T-cell (primary cell): ENCODE measurements around the gene CNTN6. TPM values are rescaled to one million over a fixed set of nuclear protein-coding genes. Genes with fewer than 3 reads are reported as not detected.

Experiments
- ATAC-seq, 4 experiments: fragments of 200-7000 bp in 3 of 4; fragments of 150-1000 bp in 1 of 4; cut with Tn5 transposase; replicated peaks in 1 of 4; 1 replicate in 3 of 4; 2 replicates in 1 of 4; pipeline ENCODE4 v1.10.0; 2021; ENCODE audit warnings: moderate library complexity in 3 of 4, mild to moderate bottlenecking in 2 of 4, moderate number of reproducible peaks in 1 of 4
- CTCF ChIA-PET, 2 donors: fragments of 300-600 bp; sonication (Branson Sonifier 250); formaldehyde crosslinking; loops; one replicate each; lab custom pipeline; 2022; ENCODE audit warnings: antibody characterized with exemption in 2 of 2; lab: Charles Lee
- POLR2A ChIA-PET, 2 donors: fragments of 300-600 bp; sonication (Branson Sonifier 250); formaldehyde crosslinking; loops; one replicate each; lab custom pipeline; 2022; ENCODE audit warnings: antibody characterized with exemption in 2 of 2; lab: Charles Lee
- DNase-seq, 35 experiments: peaks; one replicate each; pipeline versions ENCODE4 v3.0.0 to v3.0.0-alpha.2; 2013 to 2023
- H3K27ac ChIP-seq: one replicate; pipeline ENCODE4 v1.5.1; 2013; ENCODE audit warnings: low read length
- H3K27me3 ChIP-seq, 2 experiments: replicated peaks in 1 of 2; 1 replicate in 1 of 2; 2 replicates in 1 of 2; pipeline versions ENCODE4 v1.6.1 to v1.7.0; 2013; ENCODE audit warnings: low read length in 1 of 2, mixed read lengths in 1 of 2; ENCODE audit not compliant: control insufficient read depth in 2 of 2, insufficient read depth in 2 of 2; ENCODE audit errors: extremely low read depth in 1 of 2
- H3K36me3 ChIP-seq, 2 donors: 1 replicate in 1 of 2; 2 replicates in 1 of 2; pipeline versions ENCODE4 v1.6.1 to v1.7.0; 2013; ENCODE audit warnings: low read length in 1 of 2; ENCODE audit not compliant: control insufficient read depth in 2 of 2, insufficient read depth in 1 of 2; ENCODE audit errors: extremely low read depth in 1 of 2
- H3K4me1 ChIP-seq, 2 experiments: 1 replicate in 1 of 2; 2 replicates in 1 of 2; pipeline versions ENCODE4 v1.6.1 to v1.7.0; 2013; ENCODE audit warnings: low read length in 2 of 2, mixed read lengths in 1 of 2; ENCODE audit not compliant: insufficient read depth in 2 of 2, control insufficient read depth in 1 of 2; ENCODE audit errors: extremely low read depth in 1 of 2
- H3K4me3 ChIP-seq, 2 donors: 1 replicate in 1 of 2; 2 replicates in 1 of 2; pipeline versions ENCODE4 v1.5.1 to v1.7.0; 2013; ENCODE audit warnings: mild to moderate bottlenecking in 2 of 2, low read length in 1 of 2, moderate library complexity in 1 of 2; ENCODE audit not compliant: control insufficient read depth in 1 of 2; ENCODE audit errors: extremely low read depth in 1 of 2
- H3K9me3 ChIP-seq: 2 replicates; pipeline ENCODE4 v1.7.0; 2013
- H3K27ac Mint-ChIP-seq, 2 donors: one replicate each; pipeline ENCODE4 v1.8.0; 2020 to 2021; ENCODE audit warnings: mild to moderate bottlenecking in 2 of 2, mixed read lengths in 2 of 2
- H3K27me3 Mint-ChIP-seq, 2 donors: one replicate each; pipeline ENCODE4 v1.8.0; 2021 to 2022; ENCODE audit warnings: mixed read lengths in 2 of 2
- H3K36me3 Mint-ChIP-seq: one replicate; pipeline ENCODE4 v1.8.0; 2021; ENCODE audit warnings: mixed read lengths
- H3K4me1 Mint-ChIP-seq, 3 donors: one replicate each; pipeline ENCODE4 v1.8.0; 2020 to 2022; ENCODE audit warnings: mixed read lengths in 3 of 3, mild to moderate bottlenecking in 1 of 3
- H3K4me3 Mint-ChIP-seq, 3 donors: one replicate each; pipeline ENCODE4 v1.8.0; 2020 to 2022; ENCODE audit warnings: mild to moderate bottlenecking in 3 of 3, mixed read lengths in 3 of 3, moderate library complexity in 3 of 3
- H3K9me3 Mint-ChIP-seq, 3 donors: one replicate each; pipeline ENCODE4 v1.8.0; 2020 to 2022; ENCODE audit warnings: mixed read lengths in 3 of 3
- WGBS: methylation state at CpG from one replicate; pipeline ENCODE4 v1.1.5; 2013; ENCODE audit warnings: missing lambda C conversion rate; ENCODE audit not compliant: insufficient coverage; 5-methylcytosine and 5-hydroxymethylcytosine counted together
- total RNA-seq, 35 experiments: library from RNA in 6 of 35; stranded (reverse) in 6 of 35; fragments of 120-200 nt in 1 of 35; gene quantifications; one replicate each; pipeline versions ENCODE4 v1.2.1 to v1.2.4 and lab custom pipeline; 2013 to 2026

CNTN6 gene
- total RNA-seq, 5 donors from 2014 or later (not counting 1 experiment from before 2014, with no cell fraction given) = not detected

GRCh38 chr3:1421577-1421976 is 328.8 kb downstream of the CNTN6 start:
- no peaks in the 10 kb centered on the region for H3K36me3 Mint-ChIP-seq
- no peak overlapping the region for H3K27ac Mint-ChIP-seq
- H3K4me1 Mint-ChIP-seq = no peaks in the 10 kb centered on the region
- no peak overlapping the region for H3K4me3 Mint-ChIP-seq
- peaks cover 9 to 18% (median 17%) of the 10 kb centered on the region in 3 donors for H3K9me3 Mint-ChIP-seq
- H3K4me1 ChIP-seq = no peaks in the 10 kb centered on the region
- H3K4me3 ChIP-seq = no peak overlapping the region
- no peak overlapping the region for H3K27ac ChIP-seq
- WGBS = 61% methylated on average over 3 of the region's 3 CpGs
- POLR2A ChIA-PET = no interaction called here
- H3K36me3 ChIP-seq = no peaks in the 10 kb centered on the region
- H3K27me3 Mint-ChIP-seq = no peaks in the 10 kb centered on the region
- CTCF ChIA-PET = no interaction called here
- no peaks in the 10 kb centered on the region for H3K27me3 ChIP-seq
- ATAC-seq (no peak), DNase-seq (no peak)
- H3K9me3 ChIP-seq = no peaks in the 10 kb centered on the region

- H3K27me3 Mint-ChIP-seq = no peaks in the 10 kb centered on the region
- Histone ChIP-seq H3K9me3 (no peaks in the 10 kb centered on the region), H3K4me3 (no peak overlapping the region), H3K36me3 (no peaks in the 10 kb centered on the region), H3K27me3 (no peaks in the 10 kb centered on the region), H3K27ac (no peak overlapping the region), H3K4me1 (no peaks in the 10 kb centered on the region)
- ChIA-PET POLR2A (no interaction called here), CTCF (no interaction called here)
- H3K27ac Mint-ChIP-seq = no peak overlapping the region
- WGBS = no CpG with 5 or more reads among the region's 3 CpGs
- no peaks in the 10 kb centered on the region for H3K36me3 Mint-ChIP-seq
- peaks cover 0 to 10% (median 9%) of the 10 kb centered on the region in 3 donors for H3K9me3 Mint-ChIP-seq
- ATAC-seq (no peak), DNase-seq (no peak)
- H3K4me1 Mint-ChIP-seq = no peaks in the 10 kb centered on the region
- H3K4me3 Mint-ChIP-seq = no peak overlapping the region
These were observed 330.8 kb downstream of the CNTN6 start for GRCh38 chr3:1423566-1424089.

- H3K27ac ChIP-seq = no peak overlapping the region
- POLR2A ChIA-PET = no interaction called here
- no peak for ATAC-seq
- CTCF ChIA-PET = interaction anchor here in 1 of 2 donors (0.6 kb wide), 1 partner anchor 123 kb away, joined by 3 read pairs; no protein-coding TSS in a partner anchor
- no peaks in the 10 kb centered on the region for H3K36me3 ChIP-seq
- no peaks in the 10 kb centered on the region for H3K27me3 Mint-ChIP-seq
- no peak overlapping the region for H3K4me3 ChIP-seq
- WGBS = no CpG with 5 or more reads among the region's 2 CpGs
- no peaks in the 10 kb centered on the region for H3K36me3 Mint-ChIP-seq
- H3K9me3 Mint-ChIP-seq = peaks cover 0 to 15% (median 1%) of the 10 kb centered on the region in 3 donors
- H3K27ac Mint-ChIP-seq = no peak overlapping the region
- H3K4me1 ChIP-seq = no peaks in the 10 kb centered on the region
- no peak overlapping the region for H3K4me3 Mint-ChIP-seq
- no peak for DNase-seq
- H3K4me1 Mint-ChIP-seq = no peaks in the 10 kb centered on the region
- H3K9me3 ChIP-seq = no peaks in the 10 kb centered on the region
- no peaks in the 10 kb centered on the region for H3K27me3 ChIP-seq
These were observed 346.6 kb downstream of the CNTN6 start for GRCh38 chr3:1439395-1439794.

- CTCF ChIA-PET = interaction anchor here in 1 of 2 donors (0.6 kb wide), 1 partner anchor 9 kb away, joined by 3 read pairs; no protein-coding TSS in a partner anchor
These were observed 349.4 kb downstream of the CNTN6 start for GRCh38 chr3:1442271-1442670.

GRCh38 chr3:1444195-1444594 is 351.4 kb downstream of the CNTN6 start:
- no peak for ATAC-seq
- DNase-seq = no peak

More at GRCh38 chr3:1442271-1442670, 349.4 kb downstream of the CNTN6 start:
- Histone ChIP-seq H3K36me3 (no peaks in the 10 kb centered on the region), H3K9me3 (no peaks in the 10 kb centered on the region), H3K27me3 (no peaks in the 10 kb centered on the region), H3K27ac (no peak overlapping the region), H3K4me3 (no peak overlapping the region), H3K4me1 (no peaks in the 10 kb centered on the region)
- Mint-ChIP-seq H3K27ac (no peak overlapping the region), H3K36me3 (no peaks in the 10 kb centered on the region), H3K4me3 (no peak overlapping the region), H3K9me3 (peaks cover 0 to 26% (median 3%) of the 10 kb centered on the region in 3 donors), H3K27me3 (no peaks in the 10 kb centered on the region), H3K4me1 (no peaks in the 10 kb centered on the region)
- POLR2A ChIA-PET = no interaction called here
- DNase-seq = no peak
- WGBS = 85% methylated on average over 3 of the region's 3 CpGs
- no peak for ATAC-seq

GRCh38 chr3:1446531-1446930 is 353.7 kb downstream of the CNTN6 start:
- DNase-seq (no peak), ATAC-seq (no peak)
- Mint-ChIP-seq H3K27ac (no peak overlapping the region), H3K4me1 (no peaks in the 10 kb centered on the region), H3K27me3 (no peaks in the 10 kb centered on the region), H3K36me3 (no peaks in the 10 kb centered on the region), H3K9me3 (peaks cover 0 to 20% (median 4%) of the 10 kb centered on the region in 3 donors), H3K4me3 (no peak overlapping the region)
- Histone ChIP-seq H3K9me3 (peaks cover 4% of the 10 kb centered on the region), H3K27me3 (no peaks in the 10 kb centered on the region), H3K36me3 (no peaks in the 10 kb centered on the region), H3K27ac (no peak overlapping the region), H3K4me3 (no peak overlapping the region), H3K4me1 (no peaks in the 10 kb centered on the region)
- CTCF ChIA-PET = no interaction called here
- POLR2A ChIA-PET = no interaction called here

More at GRCh38 chr3:1444195-1444594, 351.4 kb downstream of the CNTN6 start:
- Mint-ChIP-seq H3K4me3 (no peak overlapping the region), H3K4me1 (no peaks in the 10 kb centered on the region), H3K9me3 (peaks cover 0 to 21% (median 3%) of the 10 kb centered on the region in 3 donors), H3K27me3 (no peaks in the 10 kb centered on the region), H3K27ac (no peak overlapping the region), H3K36me3 (no peaks in the 10 kb centered on the region)
- no peaks in the 10 kb centered on the region for H3K9me3 ChIP-seq
- CTCF ChIA-PET = no interaction called here
- H3K4me3 ChIP-seq = no peak overlapping the region
- POLR2A ChIA-PET = no interaction called here
- no peak overlapping the region for H3K27ac ChIP-seq
- H3K27me3 ChIP-seq = no peaks in the 10 kb centered on the region
- no peaks in the 10 kb centered on the region for H3K4me1 ChIP-seq
- no peaks in the 10 kb centered on the region for H3K36me3 ChIP-seq
- 65% methylated on average over 2 of the region's 3 CpGs for WGBS
